Measurements from ENCODE around the gene TRPC6.

The TRPC6 gene

GRCh38 chr11:101583251-101584128, at the start of gene TRPC6:
Gene TRPC6, minus strand, starts transcription at chr11:101584007. Its CDS starts 504 bp downstream, at chr11:101583503.
- no peak for DNase-seq (ENCODE audit: low read depth)

GRCh38 chr11:101620026-101620425, 36.2 kb upstream of the TRPC6 start:
- no peak for DNase-seq (ENCODE audit: low read depth)

GRCh38 chr11:101618709-101619108, 34.9 kb upstream of the TRPC6 start:
- DNase-seq (ENCODE audit: low read depth): peak; percentile 6

GRCh38 chr11:101617735-101618332, 34.0 kb upstream of the TRPC6 start:
- peak; percentile 2 for DNase-seq (ENCODE audit: low read depth)

- DNase-seq (ENCODE audit: low read depth): no peak
These were observed 28.7 kb upstream of the TRPC6 start for GRCh38 chr11:101612481-101612880.

- DNase-seq (ENCODE audit: low read depth): no peak
These were observed 17.1 kb upstream of the TRPC6 start for GRCh38 chr11:101600924-101601323.

- no peak for DNase-seq (ENCODE audit: low read depth)
These were observed 3.2 kb upstream of the TRPC6 start for GRCh38 chr11:101586965-101587364.

GRCh38 chr11:101584655-101585054, 848 bp upstream of the TRPC6 start:
- DNase-seq (ENCODE audit: low read depth): no peak

GRCh38 chr11:101584129-101584515, 315 bp upstream of the TRPC6 start:
- DNase-seq (ENCODE audit: low read depth): no peak

- DNase-seq (ENCODE audit: low read depth): no peak
These were observed 887 bp downstream of the TRPC6 start for GRCh38 chr11:101582989-101583250.

- no peak for DNase-seq (ENCODE audit: low read depth)
These were observed 1.4 kb downstream of the TRPC6 start for GRCh38 chr11:101582236-101582988.

- no peak for DNase-seq (ENCODE audit: low read depth)
These were observed 6.3 kb downstream of the TRPC6 start for GRCh38 chr11:101577461-101577860.

GRCh38 chr11:101576456-101576855, 7.4 kb downstream of the TRPC6 start:
- no peak for DNase-seq (ENCODE audit: low read depth)

GRCh38 chr11:101574886-101575285, 8.9 kb downstream of the TRPC6 start:
- no peak for DNase-seq (ENCODE audit: low read depth)

GRCh38 chr11:101567071-101567470, 16.7 kb downstream of the TRPC6 start:
- DNase-seq (ENCODE audit: low read depth): no peak

GRCh38 chr11:101566626-101567025, 17.2 kb downstream of the TRPC6 start:
- DNase-seq (ENCODE audit: low read depth): no peak

GRCh38 chr11:101563166-101563565, 20.6 kb downstream of the TRPC6 start:
- no peak for DNase-seq (ENCODE audit: low read depth)

GRCh38 chr11:101555366-101555765, 28.4 kb downstream of the TRPC6 start:
- no peak for DNase-seq (ENCODE audit: low read depth)

- no peak for DNase-seq (ENCODE audit: low read depth)
These were observed 29.9 kb downstream of the TRPC6 start for GRCh38 chr11:101553891-101554292.

- DNase-seq (ENCODE audit: low read depth): no peak
These were observed 30.9 kb downstream of the TRPC6 start for GRCh38 chr11:101552888-101553287.

- DNase-seq (ENCODE audit: low read depth): no peak
These were observed 55.3 kb downstream of the TRPC6 start for GRCh38 chr11:101528541-101528940.

- no peak for DNase-seq (ENCODE audit: low read depth)
These were observed 60.1 kb downstream of the TRPC6 start for GRCh38 chr11:101523634-101524260.

- DNase-seq (ENCODE audit: low read depth): no peak
These were observed 60.6 kb downstream of the TRPC6 start for GRCh38 chr11:101523193-101523592.

Data from non-pigmented ciliary epithelial cell (primary cell).